GM18505 (cell line): ENCODE measurements around the gene DDX10.

Experiments used
- ATAC-seq: cut with Tn5 transposase; IDR thresholded peaks from one replicate; pipeline ENCODE4 v1.9.1; 2021; ENCODE audit not compliant: unreplicated experiment
- POLR2A ChIP-seq: IDR thresholded peaks from 4 replicates; pipeline ENCODE4 v1.6.1; 2011; ENCODE audit warnings: borderline replicate concordance; ENCODE audit not compliant: insufficient read depth, insufficient read length; ENCODE audit errors: extremely low read depth

DDX10 gene

GRCh38 chr11:108897071-108897481 lies 232.2 kb downstream of the DDX10 start:
- TF ChIP-seq POLR2A: no peak

GRCh38 chr11:108897916-108898315 lies 233.0 kb downstream of the DDX10 start:
- TF ChIP-seq POLR2A: no peak
- ATAC-seq: no peak

More at GRCh38 chr11:108897071-108897481, 232.2 kb downstream of the DDX10 start:
- no peak for ATAC-seq

- no peak for ATAC-seq
- TF ChIP-seq POLR2A: no peak
Observed at GRCh38 chr11:108901359-108901758, 236.5 kb downstream of the DDX10 start.

DNA sequence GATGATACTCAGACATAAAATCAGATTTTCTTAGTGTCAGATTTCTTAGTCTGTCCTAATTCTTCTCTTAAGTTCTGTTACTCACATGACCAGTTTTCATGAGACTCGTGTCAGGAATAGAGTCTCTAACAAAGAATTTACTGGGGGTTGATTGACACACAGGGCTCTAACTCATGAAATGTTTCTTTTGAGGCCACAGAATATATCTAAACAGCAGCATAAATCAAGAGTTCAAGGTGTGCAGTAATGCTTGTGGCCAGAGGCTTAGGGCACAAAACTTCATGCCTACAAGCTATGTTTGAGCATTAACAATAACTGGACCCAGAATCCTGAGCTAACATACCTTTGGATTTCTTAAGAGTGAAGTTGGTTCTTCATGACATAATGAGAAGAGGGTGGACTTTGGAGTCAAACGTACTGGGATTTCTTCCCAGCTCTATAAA lies 237.2 kb downstream of the DDX10 start:
- no peak for ATAC-seq

DNA sequence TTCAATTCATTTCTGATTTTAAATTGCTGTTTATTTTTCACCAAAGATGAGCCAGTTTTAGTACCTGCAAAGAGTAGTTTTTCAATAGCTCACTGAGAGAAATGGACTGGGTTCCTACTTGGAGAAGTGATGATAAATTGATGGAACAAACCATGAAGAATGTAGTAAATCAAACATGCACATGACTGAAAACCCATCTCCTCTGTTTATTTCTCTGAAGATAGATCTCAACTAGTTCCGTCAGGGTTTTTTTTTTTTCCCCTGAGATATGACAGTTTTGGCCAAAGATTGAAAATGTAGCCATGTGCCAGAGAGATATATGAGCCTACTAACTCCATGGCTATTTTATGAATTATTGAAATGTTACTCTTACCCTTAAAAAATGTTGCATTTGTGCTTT lies 239.6 kb downstream of the DDX10 start:
- ATAC-seq: no peak
- no peak for TF ChIP-seq POLR2A

More for the DNA sequence above, 237.2 kb downstream of the DDX10 start:
- TF ChIP-seq POLR2A: no peak

- TF ChIP-seq POLR2A: no peak
- ATAC-seq: no peak
Observed at GRCh38 chr11:108906329-108906728, 241.5 kb downstream of the DDX10 start.

- ATAC-seq: no peak
- TF ChIP-seq POLR2A: no peak
Observed at GRCh38 chr11:108906826-108907225, 242.0 kb downstream of the DDX10 start.

DNA sequence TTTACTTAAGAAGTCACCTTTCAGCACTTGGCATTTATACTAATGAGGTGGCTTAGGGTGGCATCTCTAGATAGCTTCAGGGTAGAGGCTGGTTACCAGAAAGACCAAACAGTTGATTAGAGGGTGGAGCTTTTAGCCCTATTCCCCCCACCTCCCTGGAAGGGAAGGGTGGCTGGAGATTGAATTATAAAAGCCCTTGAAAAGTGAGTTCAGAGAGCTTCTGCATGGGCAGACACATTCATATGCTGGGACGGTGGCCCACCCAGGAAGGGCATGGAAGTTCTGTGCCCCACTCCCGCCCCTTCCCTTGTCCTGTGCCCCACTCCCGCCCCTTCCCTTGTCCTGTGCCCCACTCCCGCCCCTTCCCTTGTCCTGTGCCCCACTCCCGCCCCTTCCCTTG lies 244.2 kb downstream of the DDX10 start:
- TF ChIP-seq POLR2A: no peak
- no peak for ATAC-seq

- no peak for TF ChIP-seq POLR2A
- ATAC-seq: no peak
Observed at GRCh38 chr11:108909921-108910320, 245.1 kb downstream of the DDX10 start.

DNA sequence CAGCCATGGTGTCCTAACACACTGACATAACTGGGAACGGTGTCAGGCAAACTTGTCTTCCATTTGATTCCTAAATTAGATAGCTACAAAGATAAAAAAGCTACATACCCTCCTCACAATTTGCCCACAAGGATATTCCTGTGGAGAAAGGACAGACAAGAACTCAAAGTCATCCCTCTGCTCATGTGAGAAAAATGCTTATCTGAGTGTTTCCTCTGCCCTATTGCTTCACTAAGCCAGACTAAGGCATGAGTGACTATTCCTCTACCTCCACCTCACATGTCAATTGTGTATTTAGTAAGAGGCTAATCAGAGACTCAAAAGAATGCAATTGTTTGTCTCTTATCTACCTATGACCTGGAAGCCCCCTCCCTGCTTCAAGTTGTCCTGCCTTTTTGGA lies 247.7 kb downstream of the DDX10 start:
- ATAC-seq: no peak

GRCh38 chr11:108913204-108913603 lies 248.3 kb downstream of the DDX10 start:
- TF ChIP-seq POLR2A: no peak
- ATAC-seq: no peak

More for the DNA sequence above, 247.7 kb downstream of the DDX10 start:
- no peak for TF ChIP-seq POLR2A

DNA sequence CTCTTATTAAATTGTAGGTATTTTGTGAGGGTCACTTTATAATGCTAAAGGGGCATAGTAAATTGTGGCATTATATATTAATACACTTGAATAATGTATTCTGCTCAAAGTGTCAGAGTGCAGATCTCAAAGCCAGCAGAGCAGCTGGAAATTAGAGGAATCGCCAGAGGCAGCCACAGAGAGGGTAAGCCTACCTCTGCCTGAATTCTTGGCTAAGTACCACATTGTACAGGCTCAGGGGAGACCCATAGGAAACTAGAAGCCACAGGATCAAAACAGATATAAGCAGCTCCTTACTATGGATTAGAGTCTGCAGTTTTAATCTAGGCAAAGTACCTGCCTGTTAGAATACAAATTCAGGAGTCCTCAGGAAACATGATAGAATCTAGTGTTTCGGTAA lies 249.3 kb downstream of the DDX10 start:
- no peak for TF ChIP-seq POLR2A

GRCh38 chr11:108914981-108915380 lies 250.1 kb downstream of the DDX10 start:
- TF ChIP-seq POLR2A: no peak
- no peak for ATAC-seq

More for the DNA sequence above, 249.3 kb downstream of the DDX10 start:
- ATAC-seq: no peak

DNA sequence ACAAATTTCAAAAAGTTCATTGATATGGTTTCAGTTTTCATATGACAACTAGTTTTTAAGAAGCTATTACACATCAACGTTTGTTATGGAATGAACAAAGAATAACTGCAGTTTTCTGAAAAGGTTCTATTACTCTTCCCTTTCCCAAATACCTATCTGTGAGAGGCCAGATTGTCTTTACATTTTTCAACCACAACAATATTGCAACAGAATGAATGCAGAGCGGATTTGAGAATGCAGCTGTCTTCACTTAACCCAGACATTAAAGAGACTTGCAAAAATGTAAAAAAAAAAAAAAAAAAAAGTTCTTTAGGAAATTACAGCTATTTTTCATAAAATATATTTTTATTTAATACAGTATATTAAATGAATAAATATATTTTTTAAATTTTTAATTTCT lies 250.8 kb downstream of the DDX10 start:
- no peak for ATAC-seq
- no peak for TF ChIP-seq POLR2A

DNA sequence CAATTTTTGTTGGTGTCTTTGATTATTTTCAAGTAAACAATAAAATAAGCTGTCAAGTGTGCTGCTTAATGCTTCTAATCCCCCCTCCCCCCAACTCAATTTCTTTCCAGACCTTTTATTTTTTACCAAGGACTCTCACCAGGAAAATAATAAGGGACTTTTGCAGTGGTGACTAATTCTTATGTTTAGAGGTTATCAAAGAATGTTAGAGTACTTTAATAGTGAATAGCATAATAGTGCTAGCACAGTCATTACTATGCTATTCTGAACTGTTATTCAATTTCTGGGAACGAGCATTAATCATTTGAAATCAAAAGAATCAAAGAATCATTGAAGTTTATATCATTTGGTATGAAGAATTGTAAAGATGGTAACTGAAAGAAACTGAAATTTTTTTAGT lies 251.4 kb downstream of the DDX10 start:
- ATAC-seq: no peak
- TF ChIP-seq POLR2A: no peak
